HFFc6 (cell line): Measurements from ENCODE around the gene EOMES. TPM values are rescaled to one million over a fixed set of nuclear protein-coding genes. Genes with fewer than 3 reads are reported as not detected.

Experiments
- DNase-seq: peaks from one replicate; pipeline ENCODE4 v3.0.0-alpha.2; 2018
- H3K27ac Mint-ChIP-seq: 2 replicates; pipeline ENCODE4 v1.8.0; 2020; ENCODE audit warnings: mild to moderate bottlenecking, mixed read lengths
- H3K27me3 Mint-ChIP-seq: 2 replicates; pipeline ENCODE4 v1.8.0; 2021; ENCODE audit warnings: mild to moderate bottlenecking, moderate library complexity, mixed read lengths; ENCODE audit not compliant: insufficient read depth
- H3K36me3 Mint-ChIP-seq: 2 replicates; pipeline ENCODE4 v1.8.0; 2021; ENCODE audit warnings: low read depth, mixed read lengths
- H3K4me1 Mint-ChIP-seq: 2 replicates; pipeline ENCODE4 v1.8.0; 2020; ENCODE audit warnings: low read depth, mixed read lengths
- H3K4me3 Mint-ChIP-seq: 2 replicates; pipeline ENCODE4 v1.8.0; 2020; ENCODE audit warnings: mild to moderate bottlenecking, moderate library complexity, mixed read lengths
- H3K9me3 Mint-ChIP-seq: 2 replicates; pipeline ENCODE4 v1.8.0; 2020; ENCODE audit warnings: mild to moderate bottlenecking, mixed read lengths
- CTCF ChIP-seq: fragments of 200-600 bp; sonication (generic); IDR thresholded peaks from 2 replicates; pipeline ENCODE4 v1.5.0; 2021; ENCODE audit warnings: antibody characterized with exemption, mild to moderate bottlenecking
- total RNA-seq, 6 experiments: library from RNA; stranded (reverse); fragmentation: NEBNext Ultra II Directional; extraction: Animal tissue kit (Norgen Biotek cat#: 25700); gene quantifications; 2 replicates in 1 of 6; 3 replicates in 5 of 6; pipeline ENCODE4 v1.2.3, GENCODE V29; 2021

The EOMES gene
- total RNA-seq, 6 experiments from 2014 or later: not detected

GRCh38 chr3:27708250-27708649 lies 13.9 kb downstream of the EOMES start:
- H3K36me3 Mint-ChIP-seq: no peaks in the 10 kb centered on the region
- H3K9me3 Mint-ChIP-seq: no peaks in the 10 kb centered on the region
- peaks cover 21% of the 10 kb centered on the region for H3K4me1 Mint-ChIP-seq
- H3K27ac Mint-ChIP-seq: no peak overlapping the region
- H3K4me3 Mint-ChIP-seq: no peak overlapping the region
- no peak for TF ChIP-seq CTCF
- peaks cover 11% of the 10 kb centered on the region; the same call in 1 of the 2 replicates for H3K27me3 Mint-ChIP-seq
- no peak for DNase-seq

GRCh38 chr3:27699067-27699466 lies 23.1 kb downstream of the EOMES start:
- Mint-ChIP-seq H3K4me1 (0 out of 2 replicates have a peak, but pooled peaks cover 5% of the 10 kb centered on the region), H3K27ac (no peak overlapping the region), H3K27me3 (no peaks in the 10 kb centered on the region), H3K4me3 (no peak overlapping the region), H3K9me3 (no peaks in the 10 kb centered on the region), H3K36me3 (no peaks in the 10 kb centered on the region)
- no peak for TF ChIP-seq CTCF
- no peak for DNase-seq

- TF ChIP-seq CTCF: no peak
- Mint-ChIP-seq H3K27ac (no peak overlapping the region), H3K36me3 (no peaks in the 10 kb centered on the region; the same call in 1 of the 2 replicates), H3K27me3 (peaks cover 3% of the 10 kb centered on the region; the same call in 1 of the 2 replicates), H3K4me1 (0 out of 2 replicates have a peak, but pooled peaks cover 5% of the 10 kb centered on the region), H3K4me3 (no peak overlapping the region), H3K9me3 (no peaks in the 10 kb centered on the region)
- DNase-seq: no peak
Observed at GRCh38 chr3:27696906-27697305, 25.2 kb downstream of the EOMES start.

GRCh38 chr3:27695636-27696035 lies 26.5 kb downstream of the EOMES start:
- peaks cover 5% of the 10 kb centered on the region for H3K9me3 Mint-ChIP-seq
- H3K36me3 Mint-ChIP-seq: peaks cover 6% of the 10 kb centered on the region
- 0 out of 2 replicates have a peak, but pooled peaks cover 5% of the 10 kb centered on the region for H3K4me1 Mint-ChIP-seq
- H3K27me3 Mint-ChIP-seq: peaks cover 7% of the 10 kb centered on the region; the same call in 1 of the 2 replicates
- no peak for DNase-seq
- H3K4me3 Mint-ChIP-seq: no peak overlapping the region
- no peak overlapping the region for H3K27ac Mint-ChIP-seq
- no peak for TF ChIP-seq CTCF

- Mint-ChIP-seq H3K4me3 (no peak overlapping the region), H3K4me1 (peaks cover 24% of the 10 kb centered on the region), H3K27ac (no peak overlapping the region), H3K27me3 (peaks cover 13% of the 10 kb centered on the region; the same call in 1 of the 2 replicates), H3K36me3 (peaks cover 13% of the 10 kb centered on the region), H3K9me3 (peaks cover 18% of the 10 kb centered on the region)
- DNase-seq: no peak
- no peak for TF ChIP-seq CTCF
Observed at GRCh38 chr3:27688053-27688452, 34.1 kb downstream of the EOMES start.

GRCh38 chr3:27686642-27687041 lies 35.5 kb downstream of the EOMES start:
- Mint-ChIP-seq H3K27ac (no peak overlapping the region), H3K4me3 (no peak overlapping the region), H3K36me3 (peaks cover 13% of the 10 kb centered on the region), H3K4me1 (peaks cover 24% of the 10 kb centered on the region), H3K9me3 (peaks cover 18% of the 10 kb centered on the region), H3K27me3 (peaks cover 10% of the 10 kb centered on the region; the same call in 1 of the 2 replicates)
- peak; percentile 66 for DNase-seq
- no peak for TF ChIP-seq CTCF
